Lower leg skin (tissue), 3 donors: ENCODE data around the gene TRIM41.

Source experiments
- CTCF ChIP-seq, 3 donors: fragments of 450-650 bp; IDR thresholded peaks; one replicate each; pipeline ENCODE4 v1.5.1; 2016; ENCODE audit warnings: antibody characterized with exemption in 3 of 3, mild to moderate bottlenecking in 3 of 3, moderate library complexity in 2 of 3
- POLR2A ChIP-seq, 2 donors: fragments of 450-650 bp; IDR thresholded peaks; one replicate each; pipeline ENCODE4 v1.6.1; 2016 to 2017; ENCODE audit warnings: antibody characterized with exemption in 2 of 2, mild to moderate bottlenecking in 1 of 2, moderate library complexity in 1 of 2

- TF ChIP-seq CTCF (IDR thresholded peaks at IDR 0.05), result no peak
- TF ChIP-seq POLR2A (IDR thresholded peaks at IDR 0.05), result no peak
Observed at GRCh38 chr5:181203093-181203711, 19.9 kb upstream of the TRIM41 start.
